Activated CD8-positive, alpha-beta memory T cell treated with anti-CD3 and anti-CD28 coated beads, Interleukin-2, amount 50 U/mL, for 48 hours (primary cell): ENCODE results near the gene GPI.
"Not testable (repeated sequence)": the region's sequence is repeated elsewhere in the genome, so short reads cannot be mapped to it uniquely, and the experiment has no call there.

Source experiments
- DNase-seq: peaks from one replicate; pipeline ENCODE4 v3.0.0-alpha.2; 2020

The GPI gene

GRCh38 chr19:34364830-34365462 is at the start of gene GPI:
TSS of gene GPI (plus strand) at chr19:34365196. CDS start at chr19:34365267, 71 bp downstream.
- peak; percentile 89 for DNase-seq

GRCh38 chr19:34316247-34316646 is 48.7 kb upstream of the GPI start:
- DNase-seq, result no peak

DNA sequence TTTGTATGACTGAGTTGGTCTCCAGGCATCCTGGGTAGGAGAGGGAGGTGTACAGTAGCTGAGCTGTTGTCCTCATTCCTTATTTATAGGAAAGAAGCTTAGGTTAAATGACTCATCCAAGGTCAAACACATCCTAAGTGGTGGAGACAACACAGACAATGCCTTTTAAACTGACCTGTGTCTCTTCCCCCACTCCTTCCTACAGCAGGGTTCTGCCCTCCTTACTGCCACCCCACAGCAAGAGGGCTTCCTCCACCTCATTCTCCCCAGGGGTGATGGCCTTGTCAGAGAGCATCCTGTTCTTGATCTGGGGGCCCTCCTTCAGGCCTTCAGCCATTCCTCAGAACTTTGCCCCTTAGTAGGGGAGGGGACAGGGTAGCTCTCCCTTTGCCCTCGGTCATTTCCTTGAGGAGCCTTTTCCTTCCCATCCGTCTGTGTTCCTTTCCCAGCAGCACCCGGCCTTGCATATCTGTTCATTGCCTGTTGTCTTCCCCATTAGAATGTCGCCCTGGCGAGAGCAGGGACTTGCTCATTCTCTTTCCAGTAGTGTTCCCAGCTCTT is 48.2 kb upstream of the GPI start:
- no peak for DNase-seq

DNA sequence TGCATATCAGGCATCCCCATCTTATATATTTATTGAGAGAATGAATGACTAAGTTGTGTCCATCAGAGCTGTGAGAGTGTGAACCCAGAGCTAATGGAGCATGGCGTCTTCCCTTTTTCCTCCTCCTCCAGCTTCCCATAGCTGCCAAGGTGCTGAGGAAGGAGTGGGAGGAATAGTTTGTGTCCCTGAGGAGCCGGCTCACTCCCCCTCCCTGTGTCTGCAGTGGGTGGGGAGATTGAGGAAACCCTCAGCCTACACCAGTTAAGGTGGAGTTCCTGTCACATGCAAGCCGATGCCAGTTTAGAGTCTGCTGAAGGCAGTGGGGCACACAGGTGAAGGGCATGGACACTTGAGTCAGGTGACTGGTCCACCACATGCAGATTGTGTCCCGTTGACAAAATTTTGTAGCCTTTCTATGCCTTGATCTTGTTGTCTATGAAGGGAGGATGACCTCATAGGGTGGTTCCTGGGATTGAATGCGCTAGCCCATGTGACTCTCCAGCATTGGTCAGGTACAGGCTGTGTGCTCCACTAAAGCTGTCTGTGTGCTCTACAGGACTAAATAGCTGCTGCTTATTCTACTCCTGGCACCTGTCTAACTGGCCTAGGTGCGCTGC is 47.6 kb upstream of the GPI start:
- no peak for DNase-seq

GRCh38 chr19:34319230-34319585 is 45.8 kb upstream of the GPI start:
- DNase-seq, result no peak

GRCh38 chr19:34319785-34320184 is 45.2 kb upstream of the GPI start:
- DNase-seq, result no peak

GRCh38 chr19:34320277-34320676 is 44.7 kb upstream of the GPI start:
- DNase-seq, result no peak

DNA sequence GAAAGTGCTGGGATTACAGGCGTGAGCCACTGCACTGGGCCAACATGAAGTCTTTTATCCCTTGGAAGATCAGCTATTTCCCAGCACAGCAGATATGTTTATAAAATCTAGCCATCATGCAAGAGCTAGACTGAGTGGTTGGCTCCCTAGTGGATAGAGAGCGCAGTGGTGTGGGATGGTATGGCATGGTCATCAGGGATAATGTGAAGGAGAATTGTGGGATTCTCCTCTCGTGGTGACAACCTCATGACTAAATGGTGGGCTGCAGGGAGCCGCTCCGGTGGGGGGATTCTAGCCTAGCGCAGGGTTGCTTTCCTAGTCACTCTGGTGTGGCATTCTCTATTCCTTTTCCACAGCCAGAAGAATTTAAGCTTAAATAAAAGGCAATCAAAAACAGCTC is 43.3 kb upstream of the GPI start:
- DNase-seq, result no peak

GRCh38 chr19:34323433-34324204 is 41.4 kb upstream of the GPI start:
- DNase-seq, result no peak

GRCh38 chr19:34324320-34324719 is 40.7 kb upstream of the GPI start:
- no peak for DNase-seq

DNA sequence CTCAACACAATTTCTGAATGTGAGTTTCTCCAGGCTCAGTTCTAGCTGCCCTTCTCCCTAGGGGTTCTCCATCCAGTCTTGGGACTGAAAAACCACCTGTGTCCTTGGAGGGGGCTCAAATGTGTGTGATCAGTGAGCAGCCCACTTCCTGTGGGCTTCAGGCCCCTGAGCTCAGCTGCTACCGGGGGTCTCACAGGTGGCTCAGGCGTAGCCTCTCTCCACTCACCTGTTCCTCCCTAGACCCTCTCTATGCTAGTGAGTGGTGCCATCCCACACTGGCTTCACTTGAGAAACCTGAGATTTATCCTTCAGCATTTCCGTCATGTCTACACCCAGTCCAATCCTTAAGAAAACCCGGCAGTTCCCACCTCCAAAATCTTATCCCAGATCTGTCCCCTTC is 39.8 kb upstream of the GPI start:
- no peak for DNase-seq

GRCh38 chr19:34325981-34326787 is 38.8 kb upstream of the GPI start:
- no peak for DNase-seq

DNA sequence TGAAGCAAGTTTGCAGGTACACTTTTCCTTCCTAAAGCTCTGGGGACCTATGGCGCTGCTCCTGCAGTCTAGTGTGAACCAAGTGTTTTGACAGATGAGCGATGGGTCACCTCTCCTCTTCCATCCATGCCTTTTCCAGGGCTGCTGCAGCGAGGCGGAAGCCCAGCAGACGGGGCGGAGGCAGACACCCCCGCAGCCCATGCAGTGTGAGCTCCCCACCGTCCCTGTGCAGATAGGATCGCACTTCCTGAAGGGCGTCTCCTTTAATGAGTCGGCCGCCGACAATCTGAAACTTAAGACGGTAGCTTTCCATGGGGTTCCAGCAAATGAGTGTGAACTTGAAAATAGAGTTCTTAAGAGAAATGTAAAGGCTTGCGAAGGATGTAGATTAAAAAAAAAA is 37.1 kb upstream of the GPI start:
- no peak for DNase-seq

DNA sequence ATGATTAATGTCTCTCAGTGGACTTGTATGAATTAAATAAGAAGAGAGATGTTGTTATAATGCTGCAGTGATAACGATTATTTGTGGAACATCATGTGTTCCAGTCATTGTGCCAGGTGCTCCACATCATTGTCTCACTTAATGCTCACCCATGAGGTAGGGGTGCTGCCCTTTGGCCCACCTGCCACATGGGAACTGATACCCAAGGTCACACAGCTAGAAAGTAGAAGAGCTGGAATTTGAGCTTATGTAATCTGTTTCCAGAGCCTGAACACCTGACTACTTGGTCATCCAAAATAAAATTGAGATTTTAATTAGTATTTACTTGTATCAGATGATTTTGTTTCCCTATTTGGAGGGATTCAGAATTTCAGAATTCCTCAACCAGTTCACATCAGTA is 36.0 kb upstream of the GPI start:
- no peak for DNase-seq

GRCh38 chr19:34330116-34330515 is 34.9 kb upstream of the GPI start:
- DNase-seq, result no peak

DNA sequence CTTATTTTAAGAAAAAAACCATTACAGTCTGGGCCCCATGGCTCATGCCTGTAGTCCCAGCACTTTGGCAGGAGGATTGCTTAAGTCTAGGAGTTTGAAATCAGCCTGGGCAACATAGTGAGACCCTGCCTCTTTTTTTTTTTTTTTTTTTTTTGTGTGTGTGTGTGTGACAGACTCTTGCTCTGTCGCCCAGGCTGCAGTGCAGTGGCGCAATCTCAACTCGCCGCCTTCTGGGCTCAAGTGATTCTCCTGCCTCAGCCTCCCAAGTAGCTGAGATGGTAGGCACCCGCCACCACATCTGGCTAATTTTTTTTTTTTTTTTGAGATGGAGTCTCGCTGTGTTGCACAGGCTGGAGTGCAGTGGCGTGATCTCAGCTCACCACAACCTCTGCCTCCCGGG is 34.4 kb upstream of the GPI start:
- not testable (repeated sequence) for DNase-seq

DNA sequence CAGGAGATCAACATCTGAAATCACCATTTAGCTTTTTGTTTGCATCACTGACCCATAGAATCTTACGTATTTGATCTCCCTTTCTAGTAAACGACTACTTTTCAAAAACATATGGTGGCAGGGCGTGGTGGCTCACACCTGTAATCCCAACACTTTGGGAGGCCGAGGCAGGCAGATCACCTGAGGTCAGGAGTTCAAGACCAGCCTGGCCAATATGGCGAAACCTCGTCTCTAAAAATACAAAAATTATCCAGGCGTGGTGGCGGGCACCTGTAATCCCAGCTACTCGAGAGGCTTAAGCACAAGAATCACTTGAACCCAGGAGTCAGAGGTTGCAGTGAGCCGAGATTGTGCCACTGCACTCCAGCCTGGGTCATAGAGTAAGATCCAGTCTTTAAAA is 33.4 kb upstream of the GPI start:
- not testable (repeated sequence) for DNase-seq

GRCh38 chr19:34332027-34332760 is 32.8 kb upstream of the GPI start:
- no peak for DNase-seq

GRCh38 chr19:34335914-34336313 is 29.1 kb upstream of the GPI start:
- DNase-seq, result no peak

GRCh38 chr19:34336781-34337271 is 28.2 kb upstream of the GPI start:
- no peak for DNase-seq

- DNase-seq, result no peak
Observed at GRCh38 chr19:34337739-34338138, 27.3 kb upstream of the GPI start.
